ENCODE data around the gene CDC42BPB.

The CDC42BPB gene

GRCh38 chr14:103014466-103015228, 42.7 kb downstream of the CDC42BPB start:
- Histone ChIP-seq H3K4me1 (ENCODE audit: control insufficient read depth, insufficient read depth, low read length) (peaks cover 14% of the 10 kb centered on the region), H3K4me3 (ENCODE audit: low read depth, low read length) (no peak overlapping the region), H3K27ac (ENCODE audit: extremely low read depth, low read depth, low read length) (peak overlapping the region; percentile 53), H3K9me3 (ENCODE audit: control insufficient read depth, insufficient read depth, low read depth, low read length) (no peaks in the 10 kb centered on the region), H3K36me3 (ENCODE audit: control insufficient read depth in 2 of 2, insufficient read depth in 1 of 2, low read length in 2 of 2) (peaks cover 0 to 5% of the 10 kb centered on the region in 2 experiments; a peak in 2 of 3 replicates)
- ChIA-PET CTCF (no interaction called here), POLR2A (no interaction called here)
- TF ChIP-seq ZNF510 (tag by site-specific recombination; IDR thresholded peaks at IDR 0.05; ENCODE audit: insufficient replicate concordance) (no peak), ZBTB20 (tag by site-specific recombination; IDR thresholded peaks at IDR 0.05) (no peak), ZNF530 (tag by site-specific recombination; IDR thresholded peaks at IDR 0.05; ENCODE audit: low read depth) (no peak), ELK4 (IDR thresholded peaks at IDR 0.05; ENCODE audit: borderline replicate concordance, low read depth, low read length) (no peak), ZNF707 (tag by site-specific recombination; IDR thresholded peaks at IDR 0.05) (no peak), SP7 (tag by site-specific recombination; IDR thresholded peaks at IDR 0.05) (peak; percentile 83; the same call in 1 of the 2 replicates), ZNF548 (tag by site-specific recombination; IDR thresholded peaks at IDR 0.05) (no peak), PRDM6 (tag by site-specific recombination; IDR thresholded peaks at IDR 0.05) (peak; percentile 21; the same call in 1 of the 2 replicates), TCF7L2 (IDR thresholded peaks at IDR 0.05; ENCODE audit: borderline replicate concordance, low read depth, low read length) (no peak), ZNF391 (tag by site-specific recombination; IDR thresholded peaks at IDR 0.05; ENCODE audit: borderline replicate concordance, low read depth) (no peak), ZNF146 (tag by site-specific recombination; IDR thresholded peaks at IDR 0.05) (no peak), ZNF214 (tag by site-specific recombination; IDR thresholded peaks at IDR 0.05; ENCODE audit: borderline replicate concordance) (no peak), ZNF544 (tag by site-specific recombination; IDR thresholded peaks at IDR 0.05) (no peak), ZFHX2 (tag by site-specific recombination; conservative IDR thresholded peaks at IDR 0.05) (0 out of 2 replicates have a peak, but pooled peaks have one; percentile 31), WT1 (tag by site-specific recombination; IDR thresholded peaks at IDR 0.05) (no peak), ZBTB11 (tag by site-specific recombination; conservative IDR thresholded peaks at IDR 0.05; ENCODE audit: low read depth) (no peak), ZNF274 (IDR thresholded peaks at IDR 0.05; ENCODE audit: low read length) (no peak), ZNF274 (tag by site-specific recombination; IDR thresholded peaks at IDR 0.05; ENCODE audit: borderline replicate concordance) (no peak), ZNF549 (tag by site-specific recombination; IDR thresholded peaks at IDR 0.05) (no peak), ZNF18 (tag by site-specific recombination; IDR thresholded peaks at IDR 0.05) (no peak), ZIC2 (tag by site-specific recombination; IDR thresholded peaks at IDR 0.05) (peak; percentile 70), ZNF529 (tag by site-specific recombination; IDR thresholded peaks at IDR 0.05; ENCODE audit: insufficient replicate concordance) (no peak), ZNF704 (tag by site-specific recombination; IDR thresholded peaks at IDR 0.05) (no peak), ZNF221 (tag by site-specific recombination; IDR thresholded peaks at IDR 0.05; ENCODE audit: borderline replicate concordance) (no peak), ZNF280C (tag by site-specific recombination; IDR thresholded peaks at IDR 0.05) (no peak), YY2 (tag by site-specific recombination; IDR thresholded peaks at IDR 0.05) (no peak), ZNF837 (tag by site-specific recombination; IDR thresholded peaks at IDR 0.05) (no peak)
